CD4-positive, CD25-positive, alpha-beta regulatory T cell (primary cell): ENCODE measurements around the gene NDUFS7. TPM values are rescaled to one million over a fixed set of nuclear protein-coding genes. Genes with fewer than 3 reads are reported as not detected.

Experiments used
- ATAC-seq, 2 donors: fragments of 150-1000 bp; cut with Tn5 transposase; one replicate each; pipeline ENCODE4 v1.10.0; 2021; ENCODE audit warnings: low read depth in 2 of 2, moderate number of reproducible peaks in 2 of 2, moderate library complexity in 1 of 2
- DNase-seq, 3 donors: peaks; one replicate each; pipeline versions ENCODE4 v3.0.0 to v3.0.0-alpha.2; 2012 to 2022; ENCODE audit warnings: mixed read lengths in 1 of 3
- H3K27ac ChIP-seq: one replicate; pipeline ENCODE4 v1.7.0; 2013; ENCODE audit warnings: mild to moderate bottlenecking, low read length; ENCODE audit not compliant: insufficient read depth, poor library complexity, severe bottlenecking
- H3K27me3 ChIP-seq: one replicate; pipeline ENCODE4 v1.7.0; 2013; ENCODE audit warnings: low read length; ENCODE audit not compliant: control insufficient read depth, insufficient read depth
- H3K36me3 ChIP-seq: one replicate; pipeline ENCODE4 v1.7.0; 2013; ENCODE audit warnings: mild to moderate bottlenecking, low read length, moderate library complexity; ENCODE audit not compliant: control insufficient read depth, insufficient read depth
- H3K4me1 ChIP-seq: 2 replicates; pipeline ENCODE4 v1.7.0; 2013; ENCODE audit warnings: mild to moderate bottlenecking, low read length; ENCODE audit not compliant: insufficient read depth, control insufficient read depth, poor library complexity, severe bottlenecking
- H3K4me3 ChIP-seq: one replicate; pipeline ENCODE4 v1.7.0; 2013; ENCODE audit warnings: low read depth, mild to moderate bottlenecking, low read length, moderate library complexity
- H3K9me3 ChIP-seq, 2 experiments: 1 replicate in 1 of 2; 2 replicates in 1 of 2; pipeline ENCODE4 v1.7.0; 2013; ENCODE audit warnings: low read length in 2 of 2, mild to moderate bottlenecking in 1 of 2, moderate library complexity in 1 of 2; ENCODE audit not compliant: control insufficient read depth in 2 of 2
- H3K27ac Mint-ChIP-seq, 3 donors: one replicate each; pipeline ENCODE4 v1.8.0; 2020 to 2022; ENCODE audit warnings: mild to moderate bottlenecking in 3 of 3, mixed read lengths in 3 of 3, moderate library complexity in 2 of 3
- H3K27me3 Mint-ChIP-seq: one replicate; pipeline ENCODE4 v1.8.0; 2022; ENCODE audit warnings: mild to moderate bottlenecking, mixed read lengths
- H3K36me3 Mint-ChIP-seq: one replicate; pipeline ENCODE4 v1.8.0; 2020; ENCODE audit warnings: mixed read lengths
- H3K4me1 Mint-ChIP-seq, 4 donors: one replicate each; pipeline ENCODE4 v1.8.0; 2020 to 2022; ENCODE audit warnings: mixed read lengths in 4 of 4, mild to moderate bottlenecking in 1 of 4
- H3K4me3 Mint-ChIP-seq, 4 donors: one replicate each; pipeline ENCODE4 v1.8.0; 2020 to 2022; ENCODE audit warnings: mild to moderate bottlenecking in 4 of 4, mixed read lengths in 4 of 4, moderate library complexity in 3 of 4
- H3K9me3 Mint-ChIP-seq, 7 donors: one replicate each; pipeline ENCODE4 v1.8.0; 2020 to 2022; ENCODE audit warnings: mixed read lengths in 7 of 7, mild to moderate bottlenecking in 3 of 7, moderate library complexity in 2 of 7
- polyA plus RNA-seq, 4 donors: library from polyadenylated mRNA; unstranded; fragments of 300-500 nt; fragmentation: Illumina TruSeq; gene quantifications; one replicate each; pipeline ENCODE4 v1.2.3, GENCODE V29; 2021
- total RNA-seq: library from RNA; stranded (reverse); gene quantifications from one replicate; pipeline ENCODE4 v1.2.3, GENCODE V29; 2022

Gene NDUFS7
- total and polyA plus RNA-seq, 5 donors from 2014 or later, result 58.3 to 227 (median 207) TPM

DNA sequence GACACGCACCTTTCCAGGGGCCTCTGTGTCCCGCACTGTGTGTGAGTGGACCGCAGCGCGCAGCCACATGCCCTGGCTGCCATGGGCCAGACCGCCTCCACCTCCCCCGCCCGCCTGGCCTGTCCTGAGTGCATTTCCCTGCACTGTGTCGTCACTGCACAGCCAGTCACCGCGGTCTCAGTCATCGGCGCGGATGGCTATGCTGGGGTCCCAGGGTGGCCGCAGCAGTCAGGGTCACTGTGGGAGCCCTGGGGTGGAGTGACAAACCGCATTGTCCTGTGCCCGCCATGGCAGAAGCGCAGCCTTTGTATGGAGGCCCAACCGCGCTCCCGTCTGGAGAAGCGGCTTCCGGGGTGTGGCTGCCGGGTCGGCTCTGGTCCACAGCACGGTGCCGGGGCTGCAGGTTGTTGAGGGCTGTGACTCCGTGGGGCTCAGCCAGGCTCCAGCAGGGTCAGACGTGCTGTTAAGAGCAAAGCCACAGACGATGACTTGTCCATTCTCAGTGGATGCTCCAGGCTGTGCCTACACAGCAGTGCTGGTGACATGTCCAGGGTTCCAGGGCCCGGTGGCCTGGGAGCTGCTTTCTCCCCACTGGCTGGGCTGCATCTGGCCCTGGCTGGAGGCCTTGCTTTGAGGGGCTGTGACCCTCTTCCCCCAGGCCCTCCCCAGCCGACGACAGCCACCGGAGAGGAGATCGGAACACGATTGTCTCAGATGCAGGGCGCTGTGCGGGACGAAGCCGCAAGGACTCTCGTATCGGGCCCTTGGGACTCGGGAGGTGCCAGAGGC is 6.3 kb upstream of the NDUFS7 start:
- Mint-ChIP-seq H3K27ac (no peak overlapping the region), H3K27me3 (no peaks in the 10 kb centered on the region), H3K4me1 (no peaks in the 10 kb centered on the region), H3K9me3 (peaks cover 0 to 2% (median 0%) of the 10 kb centered on the region in 7 donors), H3K4me3 (no peak overlapping the region), H3K36me3 (peaks cover 3% of the 10 kb centered on the region)
- Histone ChIP-seq H3K27ac (no peak overlapping the region), H3K9me3 (no peaks in the 10 kb centered on the region), H3K27me3 (no peaks in the 10 kb centered on the region), H3K36me3 (peaks cover 2% of the 10 kb centered on the region), H3K4me1 (no peaks in the 10 kb centered on the region), H3K4me3 (no peak overlapping the region)
- DNase-seq, result no peak
- ATAC-seq, result no peak

GRCh38 chr19:1377965-1378785 is 5.5 kb upstream of the NDUFS7 start:
- peaks cover 0 to 6% (median 5%) of the 10 kb centered on the region in 4 donors for H3K4me1 Mint-ChIP-seq
- H3K9me3 ChIP-seq, result no peaks in the 10 kb centered on the region
- H3K27me3 Mint-ChIP-seq, result peaks cover 3% of the 10 kb centered on the region
- no peak overlapping the region for H3K27ac Mint-ChIP-seq
- ATAC-seq (no peak), DNase-seq (no peak)
- H3K9me3 Mint-ChIP-seq, result peaks cover 0 to 2% (median 0%) of the 10 kb centered on the region in 7 donors
- no peak overlapping the region for H3K4me3 ChIP-seq
- H3K36me3 Mint-ChIP-seq, result peaks cover under 1% of the 10 kb centered on the region
- H3K4me3 Mint-ChIP-seq, result no peak overlapping the region
- H3K27ac ChIP-seq, result no peak overlapping the region
- H3K27me3 ChIP-seq, result no peaks in the 10 kb centered on the region
- H3K4me1 ChIP-seq, result no peaks in the 10 kb centered on the region
- peaks cover 2% of the 10 kb centered on the region for H3K36me3 ChIP-seq

GRCh38 chr19:1379126-1379905 is 4.4 kb upstream of the NDUFS7 start:
- Histone ChIP-seq H3K27ac (no peak overlapping the region), H3K36me3 (no peaks in the 10 kb centered on the region), H3K4me3 (no peak overlapping the region), H3K9me3 (no peaks in the 10 kb centered on the region), H3K4me1 (peaks cover 3% of the 10 kb centered on the region), H3K27me3 (no peaks in the 10 kb centered on the region)
- Mint-ChIP-seq H3K27ac (no peak overlapping the region), H3K27me3 (peaks cover 10% of the 10 kb centered on the region), H3K9me3 (peaks cover 0 to 6% (median 2%) of the 10 kb centered on the region in 7 donors), H3K36me3 (peaks cover 5% of the 10 kb centered on the region), H3K4me1 (peaks cover 3 to 14% (median 12%) of the 10 kb centered on the region in 4 donors), H3K4me3 (no peak overlapping the region)
- no peak for ATAC-seq
- no peak for DNase-seq

- H3K27ac Mint-ChIP-seq, result peak overlapping the region in 1 of 3 donors; percentile 88
- H3K9me3 Mint-ChIP-seq, result peaks cover 0 to 6% (median 2%) of the 10 kb centered on the region in 7 donors
- ATAC-seq (no peak), DNase-seq (no peak)
- no peak overlapping the region for H3K4me3 Mint-ChIP-seq
- H3K4me1 Mint-ChIP-seq, result peaks cover 7 to 21% (median 16%) of the 10 kb centered on the region in 4 donors
- Histone ChIP-seq H3K27me3 (no peaks in the 10 kb centered on the region), H3K4me1 (peaks cover 10% of the 10 kb centered on the region), H3K9me3 (no peaks in the 10 kb centered on the region), H3K27ac (no peak overlapping the region), H3K36me3 (no peaks in the 10 kb centered on the region), H3K4me3 (no peak overlapping the region)
- peaks cover 5% of the 10 kb centered on the region for H3K36me3 Mint-ChIP-seq
- peaks cover 10% of the 10 kb centered on the region for H3K27me3 Mint-ChIP-seq
Measured at GRCh38 chr19:1379961-1380489, 3.7 kb upstream of the NDUFS7 start.

DNA sequence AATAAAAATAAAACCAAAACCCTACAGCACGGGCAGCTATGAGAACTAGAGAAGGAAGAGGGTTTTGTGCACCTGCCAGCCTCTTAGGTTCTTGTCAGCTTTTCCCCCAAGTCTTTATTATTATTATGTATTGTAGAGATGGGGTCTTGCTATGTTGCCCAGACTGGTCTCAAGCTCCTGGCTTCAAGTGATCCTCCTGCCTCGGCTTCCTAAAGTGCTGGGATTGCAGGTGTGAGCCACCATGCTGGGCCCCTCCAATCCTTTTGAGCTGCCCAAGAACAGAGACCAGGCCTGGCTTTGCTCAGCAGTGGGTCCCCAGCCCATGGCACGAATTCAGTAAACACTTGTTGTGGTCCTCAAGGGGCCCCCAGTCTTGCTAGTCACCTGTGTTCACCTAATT is 1.5 kb upstream of the NDUFS7 start:
- Histone ChIP-seq H3K27me3 (no peaks in the 10 kb centered on the region), H3K4me3 (no peak overlapping the region), H3K4me1 (peaks cover 11% of the 10 kb centered on the region), H3K27ac (no peak overlapping the region), H3K9me3 (no peaks in the 10 kb centered on the region), H3K36me3 (peaks cover 5% of the 10 kb centered on the region)
- Mint-ChIP-seq H3K27me3 (peaks cover 10% of the 10 kb centered on the region), H3K9me3 (peaks cover 0 to 6% (median 2%) of the 10 kb centered on the region in 7 donors), H3K4me1 (peaks cover 12 to 26% (median 16%) of the 10 kb centered on the region in 4 donors), H3K27ac (no peak overlapping the region), H3K4me3 (no peak overlapping the region), H3K36me3 (peaks cover 5% of the 10 kb centered on the region)
- DNase-seq (no peak), ATAC-seq (no peak)

GRCh38 chr19:1383017-1383311 is 743 bp upstream of the NDUFS7 start:
- Histone ChIP-seq H3K4me3 (peak overlapping the region; percentile 71), H3K4me1 (peaks cover 11% of the 10 kb centered on the region)

GRCh38 chr19:1384085-1384462 is 367 bp downstream of the NDUFS7 start:
- DNase-seq (no peak), ATAC-seq (no peak)
- peak overlapping the region; percentile 71 for H3K4me3 ChIP-seq
- Mint-ChIP-seq H3K4me1 (peaks cover 14 to 29% (median 16%) of the 10 kb centered on the region in 4 donors), H3K36me3 (peaks cover 8% of the 10 kb centered on the region), H3K4me3 (peak overlapping the region; percentile 94 to 100 (median 98)), H3K27me3 (peaks cover 10% of the 10 kb centered on the region), H3K27ac (peak overlapping the region in 1 of 3 donors; percentile 100), H3K9me3 (peaks cover 0 to 6% (median 2%) of the 10 kb centered on the region in 7 donors)
- no peaks in the 10 kb centered on the region for H3K27me3 ChIP-seq
- peaks cover 11% of the 10 kb centered on the region for H3K4me1 ChIP-seq
- H3K27ac ChIP-seq, result peak overlapping the region; percentile 79
- peaks cover 9% of the 10 kb centered on the region for H3K36me3 ChIP-seq
- H3K9me3 ChIP-seq, result no peaks in the 10 kb centered on the region

More at GRCh38 chr19:1383017-1383311, 743 bp upstream of the NDUFS7 start:
- DNase-seq (no peak), ATAC-seq (no peak)
- Mint-ChIP-seq H3K4me1 (peaks cover 12 to 26% (median 16%) of the 10 kb centered on the region in 4 donors), H3K4me3 (peak overlapping the region; percentile 94 to 100 (median 98)), H3K27ac (peak overlapping the region; percentile 99 to 100 (median 100)), H3K36me3 (peaks cover 5% of the 10 kb centered on the region), H3K27me3 (peaks cover 10% of the 10 kb centered on the region), H3K9me3 (peaks cover 0 to 6% (median 2%) of the 10 kb centered on the region in 7 donors)
- no peaks in the 10 kb centered on the region for H3K27me3 ChIP-seq
- no peaks in the 10 kb centered on the region for H3K9me3 ChIP-seq
- peak overlapping the region; percentile 79 for H3K27ac ChIP-seq
- H3K36me3 ChIP-seq, result peaks cover 5% of the 10 kb centered on the region
